GM12864 (cell line): ENCODE measurements around the gene MYBL2.

Experiments used
- DNase-seq: peaks from one replicate; pipeline ENCODE4 v3.0.0-alpha.2; 2011; ENCODE audit warnings: low read depth
- H3K4me3 ChIP-seq: 2 replicates; pipeline ENCODE4 v1.5.1; 2011; ENCODE audit warnings: mild to moderate bottlenecking, low read depth, low read length, control low read depth
- TF ChIP-seq, protein P1 (sequence below): IDR thresholded peaks from 2 replicates; pipeline ENCODE4 v1.5.1; 2011; ENCODE audit warnings: low read depth, mild to moderate bottlenecking, moderate library complexity, low read length, control low read depth, inconsistent platforms; ENCODE audit errors: missing control alignments

Gene MYBL2

GRCh38 chr20:43699941-43700565 is 33.1 kb downstream of the MYBL2 start:
- TF ChIP-seq, protein P1, sequence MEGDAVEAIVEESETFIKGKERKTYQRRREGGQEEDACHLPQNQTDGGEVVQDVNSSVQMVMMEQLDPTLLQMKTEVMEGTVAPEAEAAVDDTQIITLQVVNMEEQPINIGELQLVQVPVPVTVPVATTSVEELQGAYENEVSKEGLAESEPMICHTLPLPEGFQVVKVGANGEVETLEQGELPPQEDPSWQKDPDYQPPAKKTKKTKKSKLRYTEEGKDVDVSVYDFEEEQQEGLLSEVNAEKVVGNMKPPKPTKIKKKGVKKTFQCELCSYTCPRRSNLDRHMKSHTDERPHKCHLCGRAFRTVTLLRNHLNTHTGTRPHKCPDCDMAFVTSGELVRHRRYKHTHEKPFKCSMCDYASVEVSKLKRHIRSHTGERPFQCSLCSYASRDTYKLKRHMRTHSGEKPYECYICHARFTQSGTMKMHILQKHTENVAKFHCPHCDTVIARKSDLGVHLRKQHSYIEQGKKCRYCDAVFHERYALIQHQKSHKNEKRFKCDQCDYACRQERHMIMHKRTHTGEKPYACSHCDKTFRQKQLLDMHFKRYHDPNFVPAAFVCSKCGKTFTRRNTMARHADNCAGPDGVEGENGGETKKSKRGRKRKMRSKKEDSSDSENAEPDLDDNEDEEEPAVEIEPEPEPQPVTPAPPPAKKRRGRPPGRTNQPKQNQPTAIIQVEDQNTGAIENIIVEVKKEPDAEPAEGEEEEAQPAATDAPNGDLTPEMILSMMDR: no peak
- H3K4me3 ChIP-seq: no peak overlapping the region
- no peak for DNase-seq

DNA sequence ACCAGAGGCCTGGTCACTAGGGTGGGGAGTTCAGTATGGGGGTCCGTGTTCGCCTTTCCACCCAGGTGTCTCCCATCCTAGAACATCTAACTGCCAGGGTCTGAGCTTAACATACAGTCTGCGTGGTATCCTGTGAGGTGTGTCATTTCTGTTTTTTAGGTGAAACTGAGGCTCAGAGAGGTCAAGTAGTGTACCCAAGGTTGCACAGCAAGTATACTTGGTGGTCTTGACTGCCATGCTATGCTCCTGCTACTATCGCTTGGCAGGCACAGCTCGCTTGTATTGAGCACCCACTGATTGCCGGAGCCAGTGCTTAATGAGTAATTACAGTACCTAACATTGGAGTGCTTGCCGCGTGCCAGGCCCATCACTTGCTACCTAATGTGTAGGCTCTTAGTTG is 33.7 kb downstream of the MYBL2 start:
- TF ChIP-seq, protein P1: no peak
- no peak overlapping the region for H3K4me3 ChIP-seq
- no peak for DNase-seq

GRCh38 chr20:43702502-43702901 is 35.6 kb downstream of the MYBL2 start:
- TF ChIP-seq, protein P1: no peak

DNA sequence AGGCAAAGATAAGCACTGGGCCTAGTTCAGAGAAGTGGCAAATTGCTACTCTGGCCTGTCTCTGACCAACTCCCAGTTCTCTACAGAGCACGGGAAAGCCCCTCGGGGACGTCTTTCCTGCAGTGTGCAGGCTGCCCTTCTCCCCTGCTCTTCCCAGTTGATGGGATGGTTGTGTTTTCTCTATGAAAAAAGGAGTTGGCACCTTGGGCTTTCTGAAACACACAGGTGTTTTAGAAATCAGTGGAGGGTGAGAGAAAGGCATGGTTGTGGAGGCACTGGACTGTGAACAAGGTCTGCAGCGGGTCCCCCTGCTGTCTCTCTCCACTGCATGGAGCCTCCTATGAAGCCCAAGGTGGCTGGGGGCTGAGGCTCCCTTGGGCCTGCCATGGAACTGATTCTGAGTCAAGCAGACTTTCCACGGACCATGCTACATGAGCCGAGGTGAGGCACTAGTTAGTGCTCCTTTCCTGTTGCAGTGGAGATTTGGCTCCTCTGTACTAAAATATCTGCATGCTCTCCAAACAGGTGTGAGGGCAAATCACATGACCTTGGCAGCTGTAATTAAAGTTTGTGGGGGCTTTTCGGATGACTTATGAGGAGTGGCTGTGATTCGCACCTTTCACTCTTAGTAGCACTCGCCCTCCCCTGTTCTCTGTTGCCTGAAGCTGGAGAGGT is 43.6 kb downstream of the MYBL2 start:
- peak; percentile 55 for DNase-seq
- no peak overlapping the region for H3K4me3 ChIP-seq
- TF ChIP-seq, protein P1: no peak

More at GRCh38 chr20:43702502-43702901, 35.6 kb downstream of the MYBL2 start:
- no peak overlapping the region for H3K4me3 ChIP-seq
- no peak for DNase-seq

- no peak overlapping the region for H3K4me3 ChIP-seq
- TF ChIP-seq, protein P1: no peak
- no peak for DNase-seq
Measured at GRCh38 chr20:43711098-43711654, 44.3 kb downstream of the MYBL2 start.

- TF ChIP-seq, protein P1: no peak
- H3K4me3 ChIP-seq: no peak overlapping the region
- no peak for DNase-seq
Measured at GRCh38 chr20:43715044-43715443, 48.1 kb downstream of the MYBL2 start.

GRCh38 chr20:43715511-43715910 is 48.6 kb downstream of the MYBL2 start:
- TF ChIP-seq, protein P1: no peak
- no peak for DNase-seq
- no peak overlapping the region for H3K4me3 ChIP-seq
